NOMO-1 treated with DMSO at 0.1 percent for 48 hours (cell line): ENCODE measurements around the gene FOXP4.
"Not testable (repeated sequence)": the region's sequence is repeated elsewhere in the genome, so short reads cannot be mapped to it uniquely, and the experiment has no call there.

ENCODE experiments used
- DNase-seq: peaks from one replicate; lab custom pipeline; 2025; ENCODE audit not compliant: unreplicated experiment; lab: John Stamatoyannopoulos, UW

FOXP4 gene

GRCh38 chr6:41597246-41598000, 51.2 kb downstream of the FOXP4 start:
- DNase-seq, result no peak

- no peak for DNase-seq
Observed at GRCh38 chr6:41598670-41599014, 52.5 kb downstream of the FOXP4 start.

GRCh38 chr6:41599015-41599851, 53.1 kb downstream of the FOXP4 start:
- no peak for DNase-seq

- no peak for DNase-seq
Observed at GRCh38 chr6:41599852-41600445, 53.8 kb downstream of the FOXP4 start.

- DNase-seq, result no peak
Observed at GRCh38 chr6:41600499-41601247, 54.5 kb downstream of the FOXP4 start.

GRCh38 chr6:41601248-41601549, 55.0 kb downstream of the FOXP4 start:
- DNase-seq, result no peak

- DNase-seq, result no peak
Observed at GRCh38 chr6:41602422-41602743, 56.2 kb downstream of the FOXP4 start.

- peak; percentile 79 for DNase-seq
Observed at GRCh38 chr6:41602864-41603608, 56.9 kb downstream of the FOXP4 start.

- no peak for DNase-seq
Observed at GRCh38 chr6:41604006-41604405, 57.8 kb downstream of the FOXP4 start.

- no peak for DNase-seq
Observed at GRCh38 chr6:41605649-41606048, 59.5 kb downstream of the FOXP4 start.

GRCh38 chr6:41607036-41607435, 60.9 kb downstream of the FOXP4 start:
- no peak for DNase-seq

GRCh38 chr6:41607736-41608135, 61.6 kb downstream of the FOXP4 start:
- no peak for DNase-seq

GRCh38 chr6:41608443-41609151, 62.4 kb downstream of the FOXP4 start:
- DNase-seq, result no peak

GRCh38 chr6:41614715-41615114, 68.5 kb downstream of the FOXP4 start:
- no peak for DNase-seq

- DNase-seq, result no peak
Observed at GRCh38 chr6:41615311-41615710, 69.1 kb downstream of the FOXP4 start.

- DNase-seq, result no peak
Observed at GRCh38 chr6:41618598-41618997, 72.4 kb downstream of the FOXP4 start.

GRCh38 chr6:41619193-41619592, 73.0 kb downstream of the FOXP4 start:
- not testable (repeated sequence) for DNase-seq

GRCh38 chr6:41621367-41621766, 75.2 kb downstream of the FOXP4 start:
- no peak for DNase-seq

GRCh38 chr6:41621802-41622201, 75.6 kb downstream of the FOXP4 start:
- DNase-seq, result no peak
